Prostate gland (tissue), 2 donors: ENCODE data around the gene RFXAP. TPM values are rescaled to one million over a fixed set of nuclear protein-coding genes. Genes with fewer than 3 reads are reported as not detected.

Experiments used
- DNase-seq: peaks from one replicate; pipeline ENCODE4 v3.0.0-alpha.2; 2019; ENCODE audit warnings: low spot score
- H3K27ac ChIP-seq, 2 donors: fragments of 200-600 bp; sonication (generic); 2 replicates each; pipeline ENCODE4 v1.5.1; 2017 to 2019
- H3K27me3 ChIP-seq: fragments of 200-600 bp; sonication (generic); replicated peaks from 2 replicates; pipeline ENCODE4 v1.5.1; 2019; ENCODE audit not compliant: insufficient read depth
- H3K36me3 ChIP-seq, 2 donors: fragments of 200-600 bp; sonication (generic); 1 replicate in 1 of 2; 2 replicates in 1 of 2; pipeline versions ENCODE4 v1.5.1 to v1.8.1; 2017 to 2019
- H3K4me1 ChIP-seq: fragments of 200-600 bp; sonication (generic); replicated peaks from 2 replicates; pipeline ENCODE4 v1.5.1; 2019
- H3K4me3 ChIP-seq, 2 donors: fragments of 200-600 bp; sonication (generic); 2 replicates each; pipeline ENCODE4 v1.5.1; 2017 to 2019
- H3K9me3 ChIP-seq: fragments of 200-600 bp; sonication (generic); 2 replicates; pipeline ENCODE4 v1.5.1; 2017
- CTCF ChIP-seq, 4 experiments: fragments of 200-600 bp in 2 of 4; fragments of 450-650 bp in 2 of 4; sonication (generic) in 2 of 4; IDR thresholded peaks; 1 replicate in 3 of 4; 2 replicates in 1 of 4; pipeline ENCODE4 v1.5.1; 2016 to 2019; ENCODE audit warnings: antibody characterized with exemption in 4 of 4, mild to moderate bottlenecking in 2 of 4, moderate library complexity in 2 of 4
- POLR2A ChIP-seq: fragments of 450-650 bp; IDR thresholded peaks from one replicate; pipeline ENCODE4 v1.6.1; 2016; ENCODE audit warnings: antibody characterized with exemption, mild to moderate bottlenecking
- POLR2AphosphoS5 ChIP-seq: sonication (generic); formaldehyde crosslinking; IDR thresholded peaks from one replicate; pipeline ENCODE4 v1.6.1; 2017; ENCODE audit warnings: antibody characterized with exemption
- WGBS: methylation state at CpG from one replicate; pipeline ENCODE4 v1.1.5; 2018; 5-methylcytosine and 5-hydroxymethylcytosine counted together
- intact Hi-C: fragments of 100-400 bp; cut with DNase I; formaldehyde crosslinking; loops from one replicate; pipeline ENCODE4 v1.14.2; 2022
- total RNA-seq, 2 donors: library from RNA; depleted of rRNA; stranded (reverse); fragments of >200 nt; gene quantifications; one replicate each; pipeline ENCODE4 v1.1.0, GENCODE V29; 2016

Gene RFXAP
- total RNA-seq, 2 donors from 2014 or later = 4.3 to 4.9 TPM

DNA sequence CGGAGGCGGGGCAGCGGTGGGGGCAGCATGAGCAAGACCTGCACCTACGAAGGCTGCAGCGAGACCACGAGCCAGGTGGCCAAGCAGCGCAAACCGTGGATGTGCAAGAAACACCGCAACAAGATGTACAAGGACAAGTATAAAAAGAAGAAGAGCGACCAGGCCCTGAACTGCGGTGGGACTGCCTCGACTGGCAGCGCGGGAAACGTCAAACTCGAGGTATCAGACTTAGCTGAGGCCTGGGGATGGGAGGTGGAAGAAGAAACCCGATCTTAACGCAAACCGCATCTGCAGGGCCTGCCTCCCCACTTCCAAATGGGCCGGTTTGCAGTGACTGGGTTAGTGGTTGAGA is 693 bp downstream of the RFXAP start:
- DNase-seq = peak; percentile 15
- TF ChIP-seq POLR2A (no peak), CTCF (IDR thresholded peaks at IDR 0.05) (no peak), POLR2AphosphoS5 (no peak)
- H3K27ac ChIP-seq = peak overlapping the region; percentile 35 to 63
- peak overlapping the region; percentile 75 to 83 for H3K4me3 ChIP-seq
- H3K27me3 ChIP-seq = no peaks in the 10 kb centered on the region
- WGBS = 0% methylated on average over 20 of the region's 20 CpGs
- intact Hi-C loops = no loop called here
- no peaks in the 10 kb centered on the region for H3K36me3 ChIP-seq
- H3K4me1 ChIP-seq = no peaks in the 10 kb centered on the region
- no peaks in the 10 kb centered on the region for H3K9me3 ChIP-seq

GRCh38 chr13:36820222-36820621 is 1.2 kb downstream of the RFXAP start:
- Histone ChIP-seq H3K9me3 (no peaks in the 10 kb centered on the region), H3K27ac (no peak overlapping the region), H3K27me3 (no peaks in the 10 kb centered on the region), H3K4me3 (peak overlapping the region; percentile 75 to 83), H3K4me1 (no peaks in the 10 kb centered on the region), H3K36me3 (no peaks in the 10 kb centered on the region)
- intact Hi-C loops = no loop called here
- no peak for DNase-seq
- TF ChIP-seq POLR2A = no peak
- TF ChIP-seq POLR2AphosphoS5 = no peak
- no peak for TF ChIP-seq CTCF (IDR thresholded peaks at IDR 0.05)
- WGBS = 66% methylated on average over 4 of the region's 4 CpGs

- intact Hi-C loops = no loop called here
- TF ChIP-seq POLR2AphosphoS5 = no peak
- H3K4me1 ChIP-seq = no peaks in the 10 kb centered on the region
Observed at GRCh38 chr13:36822785-36823184, 3.8 kb downstream of the RFXAP start.

DNA sequence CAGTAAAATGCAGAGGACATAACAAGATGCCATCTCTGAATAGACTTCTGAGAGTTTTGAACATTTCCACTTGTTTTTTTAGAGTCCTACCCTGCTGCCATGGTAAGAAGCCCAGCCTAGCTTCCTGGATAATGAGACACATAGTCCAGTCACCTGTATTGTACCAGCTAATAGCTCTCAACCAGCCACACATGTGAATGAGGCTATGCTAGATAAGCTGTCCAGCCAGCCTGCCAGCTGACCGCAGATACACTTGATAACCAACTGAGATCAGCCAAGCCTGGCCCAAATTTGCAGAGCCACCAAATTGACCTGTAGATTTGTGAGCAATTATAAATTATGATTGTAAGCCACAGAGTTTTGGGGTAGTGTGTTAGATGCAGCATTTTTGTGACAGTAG is 10.7 kb downstream of the RFXAP start:
- Histone ChIP-seq H3K9me3 (no peaks in the 10 kb centered on the region), H3K27ac (no peak overlapping the region), H3K36me3 (no peaks in the 10 kb centered on the region), H3K4me3 (no peak overlapping the region), H3K4me1 (no peaks in the 10 kb centered on the region), H3K27me3 (no peaks in the 10 kb centered on the region)
- 94% methylated on average over 1 of the region's 1 CpG for WGBS
- DNase-seq = no peak
- intact Hi-C loops = no loop called here
- no peak for TF ChIP-seq POLR2A
- no peak for TF ChIP-seq POLR2AphosphoS5
- no peak for TF ChIP-seq CTCF (IDR thresholded peaks at IDR 0.05)

More at GRCh38 chr13:36822785-36823184, 3.8 kb downstream of the RFXAP start:
- H3K36me3 ChIP-seq = no peaks in the 10 kb centered on the region
- 75% methylated on average over 3 of the region's 3 CpGs for WGBS
- H3K4me3 ChIP-seq = no peak overlapping the region
- no peaks in the 10 kb centered on the region for H3K27me3 ChIP-seq
- DNase-seq = no peak
- H3K9me3 ChIP-seq = no peaks in the 10 kb centered on the region
- H3K27ac ChIP-seq = no peak overlapping the region

- 91% methylated on average over 3 of the region's 3 CpGs for WGBS
- Histone ChIP-seq H3K27ac (no peak overlapping the region), H3K36me3 (no peaks in the 10 kb centered on the region), H3K4me3 (no peak overlapping the region), H3K4me1 (no peaks in the 10 kb centered on the region), H3K27me3 (no peaks in the 10 kb centered on the region), H3K9me3 (no peaks in the 10 kb centered on the region)
- intact Hi-C loops = no loop called here
- TF ChIP-seq CTCF (IDR thresholded peaks at IDR 0.05) = no peak
- no peak for TF ChIP-seq POLR2A
- TF ChIP-seq POLR2AphosphoS5 = no peak
- DNase-seq = no peak
Observed at GRCh38 chr13:36831291-36831690, 12.3 kb downstream of the RFXAP start.
